Breast epithelium (tissue), 4 donors: ENCODE measurements around the gene CATSPER4. TPM values are rescaled to one million over a fixed set of nuclear protein-coding genes. Genes with fewer than 3 reads are reported as not detected.

ENCODE experiments used
- DNase-seq, 2 donors: peaks; one replicate each; pipeline ENCODE4 v3.0.0-alpha.2; 2019; ENCODE audit warnings: low spot score in 2 of 2
- H3K27ac ChIP-seq, 2 donors: fragments of 200-600 bp; sonication (generic) in 1 of 2; one replicate each; pipeline ENCODE4 v1.5.1; 2016 to 2019; ENCODE audit warnings: mild to moderate bottlenecking in 1 of 2
- H3K27me3 ChIP-seq, 2 donors: fragments of 200-600 bp; sonication (generic) in 1 of 2; one replicate each; pipeline versions ENCODE4 v1.5.1 to v1.6.0; 2017 to 2019; ENCODE audit warnings: control low read depth in 1 of 2, mild to moderate bottlenecking in 1 of 2
- H3K36me3 ChIP-seq: fragments of 200-600 bp; one replicate; pipeline ENCODE4 v1.5.1; 2019
- H3K4me1 ChIP-seq, 2 donors: fragments of 200-600 bp; sonication (generic); one replicate each; pipeline ENCODE4 v1.5.1; 2016 to 2019; ENCODE audit warnings: control low read depth in 1 of 2
- H3K4me3 ChIP-seq, 3 donors: fragments of 200-600 bp; sonication (generic); 1 replicate in 2 of 3; 2 replicates in 1 of 3; pipeline ENCODE4 v1.5.1; 2016 to 2019; ENCODE audit warnings: mild to moderate bottlenecking in 3 of 3, moderate library complexity in 2 of 3
- H3K9me3 ChIP-seq, 2 donors: fragments of 200-600 bp; sonication (generic) in 1 of 2; one replicate each; pipeline ENCODE4 v1.5.1; 2016 to 2019; ENCODE audit warnings: control low read depth in 1 of 2
- POLR2A ChIP-seq: fragments of 450-650 bp; IDR thresholded peaks from one replicate; pipeline ENCODE4 v1.6.1; 2016; ENCODE audit warnings: antibody characterized with exemption, mild to moderate bottlenecking, moderate library complexity
- POLR2AphosphoS5 ChIP-seq, 3 donors: sonication (generic); formaldehyde crosslinking; IDR thresholded peaks; one replicate each; pipeline ENCODE4 v1.6.1; 2017; ENCODE audit warnings: antibody characterized with exemption in 3 of 3
- intact Hi-C: fragments of 100-400 bp; cut with DNase I; formaldehyde crosslinking; loops from one replicate; pipeline ENCODE4 v1.15.1; 2023; ENCODE audit warnings: low total_unique reads
- total RNA-seq, 3 donors: library from RNA; depleted of rRNA; stranded (reverse); fragments of >200 nt; gene quantifications; one replicate each; pipeline ENCODE4 v1.1.0, GENCODE V29; 2016
- TF ChIP-seq, protein P1 (sequence below), 3 donors: fragments of 450-650 bp; IDR thresholded peaks; one replicate each; pipeline ENCODE4 v1.5.1; 2016 to 2017; ENCODE audit warnings: antibody characterized with exemption in 3 of 3, mild to moderate bottlenecking in 3 of 3, moderate library complexity in 3 of 3

Gene CATSPER4
- total RNA-seq, 3 donors from 2014 or later = not detected

DNA sequence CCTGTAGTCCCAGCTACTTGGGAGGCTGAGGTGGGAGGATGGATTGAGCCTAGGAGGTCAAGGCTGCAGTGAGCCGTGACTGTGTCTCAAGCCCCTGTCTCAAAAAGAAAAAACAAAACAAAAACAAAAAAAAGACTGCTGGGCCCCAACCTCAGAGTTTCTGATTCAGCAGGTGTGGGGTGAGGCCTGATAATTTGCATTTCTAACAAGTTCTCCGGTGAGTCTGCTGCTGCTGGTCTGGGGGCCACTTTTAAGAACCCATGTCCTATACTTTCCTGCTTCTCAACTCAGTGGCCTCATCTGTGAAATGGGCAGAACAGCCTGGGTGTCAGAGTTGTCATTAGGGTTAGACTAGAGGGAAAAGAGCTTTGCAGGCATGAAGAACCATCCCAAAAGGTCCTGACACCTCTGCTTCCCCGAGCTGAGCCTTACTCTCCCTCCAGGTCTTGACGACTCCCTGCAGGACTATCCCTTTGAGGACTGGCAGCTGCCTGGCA is 10.3 kb upstream of the CATSPER4 start:
- no peaks in the 10 kb centered on the region for H3K36me3 ChIP-seq
- intact Hi-C loops = no loop called here
- TF ChIP-seq, protein P1, sequence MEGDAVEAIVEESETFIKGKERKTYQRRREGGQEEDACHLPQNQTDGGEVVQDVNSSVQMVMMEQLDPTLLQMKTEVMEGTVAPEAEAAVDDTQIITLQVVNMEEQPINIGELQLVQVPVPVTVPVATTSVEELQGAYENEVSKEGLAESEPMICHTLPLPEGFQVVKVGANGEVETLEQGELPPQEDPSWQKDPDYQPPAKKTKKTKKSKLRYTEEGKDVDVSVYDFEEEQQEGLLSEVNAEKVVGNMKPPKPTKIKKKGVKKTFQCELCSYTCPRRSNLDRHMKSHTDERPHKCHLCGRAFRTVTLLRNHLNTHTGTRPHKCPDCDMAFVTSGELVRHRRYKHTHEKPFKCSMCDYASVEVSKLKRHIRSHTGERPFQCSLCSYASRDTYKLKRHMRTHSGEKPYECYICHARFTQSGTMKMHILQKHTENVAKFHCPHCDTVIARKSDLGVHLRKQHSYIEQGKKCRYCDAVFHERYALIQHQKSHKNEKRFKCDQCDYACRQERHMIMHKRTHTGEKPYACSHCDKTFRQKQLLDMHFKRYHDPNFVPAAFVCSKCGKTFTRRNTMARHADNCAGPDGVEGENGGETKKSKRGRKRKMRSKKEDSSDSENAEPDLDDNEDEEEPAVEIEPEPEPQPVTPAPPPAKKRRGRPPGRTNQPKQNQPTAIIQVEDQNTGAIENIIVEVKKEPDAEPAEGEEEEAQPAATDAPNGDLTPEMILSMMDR (IDR thresholded peaks at IDR 0.05) = no peak
- TF ChIP-seq POLR2AphosphoS5 (IDR thresholded peaks at IDR 0.05) (no peak), POLR2A (no peak)
- no peaks in the 10 kb centered on the region for H3K4me1 ChIP-seq
- DNase-seq = no peak
- H3K4me3 ChIP-seq = no peak overlapping the region
- H3K27ac ChIP-seq = no peak overlapping the region
- no peaks in the 10 kb centered on the region for H3K9me3 ChIP-seq
- no peaks in the 10 kb centered on the region for H3K27me3 ChIP-seq

DNA sequence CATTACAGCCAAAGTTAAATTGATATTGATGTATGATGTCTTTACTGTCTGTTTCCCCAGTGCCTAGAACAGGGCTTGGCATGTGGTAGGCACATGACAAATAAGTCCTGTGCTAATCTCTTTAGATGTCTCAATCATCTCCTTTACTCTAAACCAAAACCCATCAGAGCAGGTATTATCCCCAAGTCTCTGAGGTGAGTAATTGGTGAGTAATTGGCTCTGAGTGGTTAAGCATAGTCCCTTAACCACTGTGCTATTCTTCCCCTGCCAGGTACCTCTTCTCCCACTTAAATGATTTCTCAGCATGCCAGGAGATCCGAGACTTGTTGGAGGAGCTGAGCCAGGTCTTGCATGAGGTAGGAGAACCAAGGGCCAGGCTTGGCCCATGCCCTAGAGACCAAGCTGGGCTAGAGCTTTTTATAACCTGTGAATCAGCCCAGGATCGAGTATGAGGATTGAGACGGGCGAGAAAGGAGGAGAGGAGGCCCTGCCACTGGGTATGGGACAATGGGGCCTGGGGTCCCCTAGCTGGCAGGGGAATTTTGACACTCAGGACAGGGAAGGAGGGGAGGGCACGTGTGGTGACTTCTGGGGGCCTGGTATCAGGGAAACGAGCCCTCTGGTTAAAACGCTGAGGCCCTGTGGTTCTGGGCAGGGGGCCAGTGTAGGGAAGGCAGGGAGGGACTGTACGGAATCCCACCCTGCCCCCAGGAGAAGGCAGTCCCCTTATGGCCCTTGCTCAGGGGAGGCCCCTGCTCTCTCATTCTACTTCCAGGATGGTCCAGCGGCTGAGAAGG is 8.6 kb upstream of the CATSPER4 start:
- Histone ChIP-seq H3K9me3 (no peaks in the 10 kb centered on the region), H3K4me1 (no peaks in the 10 kb centered on the region), H3K27ac (no peak overlapping the region), H3K36me3 (no peaks in the 10 kb centered on the region), H3K27me3 (no peaks in the 10 kb centered on the region), H3K4me3 (no peak overlapping the region)
- TF ChIP-seq, protein P1 (IDR thresholded peaks at IDR 0.05) = no peak
- TF ChIP-seq POLR2A = no peak
- TF ChIP-seq POLR2AphosphoS5 (IDR thresholded peaks at IDR 0.05) = no peak
- intact Hi-C loops = no loop called here
- DNase-seq = no peak

DNA sequence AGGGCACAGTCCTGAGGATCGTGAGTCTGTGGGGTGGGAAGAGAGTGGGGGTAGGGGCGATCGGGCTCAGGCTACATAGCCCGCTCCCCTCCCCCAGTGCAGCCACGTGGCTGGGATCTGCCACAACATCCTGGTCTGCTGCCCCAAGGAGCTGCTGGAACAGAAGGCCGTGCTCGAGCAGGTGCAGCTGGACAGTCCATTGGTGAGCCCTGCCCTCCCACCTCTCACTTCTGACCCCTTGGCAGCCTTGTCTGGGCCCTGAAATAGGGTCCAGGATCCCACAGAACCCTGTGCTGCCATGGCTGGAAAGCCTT is 8.1 kb upstream of the CATSPER4 start:
- Histone ChIP-seq H3K36me3 (no peaks in the 10 kb centered on the region), H3K4me1 (no peaks in the 10 kb centered on the region), H3K27ac (no peak overlapping the region), H3K4me3 (no peak overlapping the region), H3K27me3 (no peaks in the 10 kb centered on the region), H3K9me3 (no peaks in the 10 kb centered on the region)
- intact Hi-C loops = no loop called here
- TF ChIP-seq POLR2AphosphoS5 (IDR thresholded peaks at IDR 0.05) (no peak), POLR2A (no peak)
- TF ChIP-seq, protein P1 (IDR thresholded peaks at IDR 0.05) = no peak
- no peak for DNase-seq

DNA sequence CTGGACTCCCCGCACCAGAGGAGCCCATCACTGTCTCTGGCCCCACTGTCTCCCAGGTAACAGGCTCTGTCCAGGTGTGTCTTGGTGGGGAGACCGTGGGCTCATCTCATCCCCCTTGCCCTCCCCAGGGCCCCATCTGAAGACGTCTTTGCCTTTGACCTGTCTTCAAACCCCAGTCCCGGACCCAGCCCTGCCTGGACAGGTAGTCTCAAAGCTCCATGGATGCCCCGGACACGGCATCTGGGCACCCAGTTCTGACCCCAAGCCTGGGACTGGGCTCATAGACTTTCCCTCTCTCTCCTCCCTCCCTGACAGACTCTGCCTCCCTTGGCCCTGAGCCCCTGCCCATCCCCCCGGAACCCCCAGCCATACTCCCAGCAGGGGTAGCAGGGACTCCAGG is 6.3 kb upstream of the CATSPER4 start:
- H3K27me3 ChIP-seq = no peaks in the 10 kb centered on the region
- H3K4me3 ChIP-seq = no peak overlapping the region
- H3K36me3 ChIP-seq = no peaks in the 10 kb centered on the region
- no peaks in the 10 kb centered on the region for H3K9me3 ChIP-seq
- no peak for DNase-seq
- TF ChIP-seq, protein P1 (IDR thresholded peaks at IDR 0.05) = no peak
- TF ChIP-seq POLR2A = no peak
- TF ChIP-seq POLR2AphosphoS5 (IDR thresholded peaks at IDR 0.05) = no peak
- H3K27ac ChIP-seq = no peak overlapping the region
- H3K4me1 ChIP-seq = no peaks in the 10 kb centered on the region
- intact Hi-C loops = no loop called here

DNA sequence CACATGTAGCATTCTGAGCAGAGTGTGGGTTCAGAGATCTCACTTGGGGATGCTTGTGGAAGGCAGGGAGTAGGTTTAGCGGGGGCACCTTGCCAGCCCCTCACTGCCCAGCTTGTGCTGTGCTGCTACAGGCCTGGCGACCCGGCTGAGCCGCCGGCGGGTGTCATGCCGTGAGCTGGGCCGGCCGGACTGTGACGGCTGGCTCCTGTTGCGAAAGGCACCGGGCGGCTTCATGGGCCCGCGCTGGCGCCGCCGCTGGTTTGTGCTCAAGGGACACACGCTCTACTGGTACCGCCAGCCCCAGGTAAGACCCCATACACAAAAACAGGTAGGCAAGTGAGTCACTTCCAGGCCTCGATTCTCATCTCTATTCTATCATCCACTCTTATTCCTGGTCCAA is 5.5 kb upstream of the CATSPER4 start:
- DNase-seq = no peak
- intact Hi-C loops = no loop called here
- Histone ChIP-seq H3K4me3 (no peak overlapping the region), H3K4me1 (no peaks in the 10 kb centered on the region), H3K9me3 (no peaks in the 10 kb centered on the region), H3K36me3 (no peaks in the 10 kb centered on the region), H3K27ac (no peak overlapping the region), H3K27me3 (no peaks in the 10 kb centered on the region)
- TF ChIP-seq POLR2A = no peak
- TF ChIP-seq, protein P1 (IDR thresholded peaks at IDR 0.05) = no peak
- TF ChIP-seq POLR2AphosphoS5 (IDR thresholded peaks at IDR 0.05) = no peak
